ENCODE data around the gene LY6G6C. TPM values are rescaled to one million over a fixed set of nuclear protein-coding genes. Genes with fewer than 3 reads are reported as not detected.

Gene LY6G6C
- total RNA-seq, 4 donors from 2014 or later, result not detected

DNA sequence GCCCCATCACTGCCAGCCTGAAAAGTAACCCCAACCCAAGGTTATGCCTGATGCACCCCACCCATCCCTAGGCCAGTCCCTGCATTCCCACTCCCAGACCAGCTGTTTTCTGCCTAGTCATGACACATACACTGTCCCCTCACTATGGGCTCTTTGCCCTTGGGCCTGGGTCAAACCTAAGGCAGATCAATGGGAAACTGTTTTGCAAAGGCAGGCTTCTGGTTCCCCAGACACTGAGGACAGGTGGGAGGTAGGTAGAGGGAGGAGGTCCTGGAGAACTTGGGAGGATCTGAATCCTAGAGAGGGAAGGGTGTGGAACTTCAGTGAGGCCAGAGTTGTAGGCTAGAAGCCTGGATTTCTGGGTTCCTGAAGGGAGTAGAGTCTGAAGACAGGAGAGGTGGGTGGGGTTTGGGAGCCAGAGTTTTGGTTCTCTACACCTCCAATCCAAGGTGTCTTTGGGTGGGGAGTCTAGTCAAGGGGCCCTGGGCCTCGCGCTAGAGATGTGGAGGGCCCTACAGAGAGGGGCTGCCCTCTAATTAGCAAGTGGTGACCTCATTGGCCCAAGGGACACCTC is 12.8 kb upstream of the LY6G6C start:
- Histone ChIP-seq H3K36me3 (peaks cover 30 to 40% (median 37%) of the 10 kb centered on the region in 4 donors), H3K4me3 (peak overlapping the region; percentile 68 to 84 (median 76)), H3K27ac (replicated peaks in 1 of 4) (peak overlapping the region; percentile 86 to 93 (median 90)), H3K9me3 (no peaks in the 10 kb centered on the region), H3K27me3 (no peaks in the 10 kb centered on the region), H3K4me1 (peaks cover 45 to 71% (median 63%) of the 10 kb centered on the region in 4 donors)
- TF ChIP-seq, protein P1, sequence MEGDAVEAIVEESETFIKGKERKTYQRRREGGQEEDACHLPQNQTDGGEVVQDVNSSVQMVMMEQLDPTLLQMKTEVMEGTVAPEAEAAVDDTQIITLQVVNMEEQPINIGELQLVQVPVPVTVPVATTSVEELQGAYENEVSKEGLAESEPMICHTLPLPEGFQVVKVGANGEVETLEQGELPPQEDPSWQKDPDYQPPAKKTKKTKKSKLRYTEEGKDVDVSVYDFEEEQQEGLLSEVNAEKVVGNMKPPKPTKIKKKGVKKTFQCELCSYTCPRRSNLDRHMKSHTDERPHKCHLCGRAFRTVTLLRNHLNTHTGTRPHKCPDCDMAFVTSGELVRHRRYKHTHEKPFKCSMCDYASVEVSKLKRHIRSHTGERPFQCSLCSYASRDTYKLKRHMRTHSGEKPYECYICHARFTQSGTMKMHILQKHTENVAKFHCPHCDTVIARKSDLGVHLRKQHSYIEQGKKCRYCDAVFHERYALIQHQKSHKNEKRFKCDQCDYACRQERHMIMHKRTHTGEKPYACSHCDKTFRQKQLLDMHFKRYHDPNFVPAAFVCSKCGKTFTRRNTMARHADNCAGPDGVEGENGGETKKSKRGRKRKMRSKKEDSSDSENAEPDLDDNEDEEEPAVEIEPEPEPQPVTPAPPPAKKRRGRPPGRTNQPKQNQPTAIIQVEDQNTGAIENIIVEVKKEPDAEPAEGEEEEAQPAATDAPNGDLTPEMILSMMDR (IDR thresholded peaks at IDR 0.05), result no peak
- TF ChIP-seq EP300 (IDR thresholded peaks at IDR 0.05) (no peak), POLR2A (IDR thresholded peaks at IDR 0.05; ENCODE audit: low read depth) (no peak), POLR2AphosphoS5 (IDR thresholded peaks at IDR 0.05) (no peak)
- intact Hi-C loops (cut with DNase I), result loop anchor here (2.0 kb wide), 1 partner anchor 96 kb away; no protein-coding TSS in a partner anchor
- 30% methylated on average over 2 of the region's 2 CpGs for WGBS
- no peak for DNase-seq (ENCODE audit: extremely low spot score)

DNA sequence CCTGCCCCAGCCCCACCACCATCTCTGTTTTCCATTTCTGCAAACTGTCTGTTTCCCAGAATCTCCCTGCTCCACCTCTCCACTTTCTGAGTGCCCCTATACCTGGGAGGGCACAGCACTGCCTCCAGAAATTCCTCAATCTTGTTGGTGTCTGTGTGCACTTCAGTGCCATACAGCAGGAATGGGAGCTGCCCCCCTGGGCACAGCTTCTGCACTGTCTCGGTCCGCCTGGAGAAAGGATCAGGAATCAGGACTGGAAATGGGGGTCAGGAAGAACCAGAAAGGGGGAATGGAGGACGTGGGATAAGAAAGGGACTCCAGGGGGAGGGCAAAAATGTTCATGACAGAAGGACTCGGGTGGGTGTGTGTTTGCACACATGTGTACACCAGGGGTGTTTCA is 12.2 kb upstream of the LY6G6C start:
- intact Hi-C loops (cut with DNase I), result loop anchor here (2.0 kb wide), 1 partner anchor 97 kb away; no protein-coding TSS in a partner anchor
- Histone ChIP-seq H3K27me3 (no peaks in the 10 kb centered on the region), H3K4me1 (peaks cover 45 to 69% (median 63%) of the 10 kb centered on the region in 4 donors), H3K4me3 (peak overlapping the region in 2 of 4 donors; percentile 72 to 84), H3K9me3 (no peaks in the 10 kb centered on the region), H3K36me3 (peaks cover 30 to 40% (median 37%) of the 10 kb centered on the region in 4 donors), H3K27ac (replicated peaks in 1 of 4) (peak overlapping the region; percentile 86 to 93 (median 90))
- WGBS, result 74% methylated on average over 4 of the region's 4 CpGs
- no peak for DNase-seq (ENCODE audit: extremely low spot score)
- TF ChIP-seq, protein P1 (IDR thresholded peaks at IDR 0.05), result no peak
- TF ChIP-seq POLR2A (IDR thresholded peaks at IDR 0.05; ENCODE audit: low read depth) (no peak), POLR2AphosphoS5 (IDR thresholded peaks at IDR 0.05) (no peak), EP300 (IDR thresholded peaks at IDR 0.05) (no peak)

DNA sequence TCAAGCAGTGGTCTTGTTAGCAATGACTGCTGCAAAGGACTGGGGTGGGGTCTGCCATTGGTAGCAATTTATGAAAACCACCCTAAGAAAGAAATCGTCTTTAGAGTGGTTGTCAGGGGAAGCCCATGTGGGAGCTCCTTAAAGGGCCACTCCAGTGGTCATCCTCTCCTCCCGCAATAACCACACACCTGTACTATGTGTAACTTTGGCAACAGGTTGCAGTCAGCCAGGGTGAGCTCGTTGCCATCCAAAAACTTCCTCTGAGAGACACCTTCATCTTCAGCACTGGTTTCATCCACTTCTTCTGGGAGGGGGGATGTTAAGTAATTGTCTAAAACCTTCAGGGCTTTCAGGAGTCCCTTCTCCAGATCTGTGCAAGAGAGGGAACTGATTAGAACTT is 10.5 kb upstream of the LY6G6C start:
- TF ChIP-seq POLR2A (IDR thresholded peaks at IDR 0.05; ENCODE audit: low read depth) (no peak), POLR2AphosphoS5 (IDR thresholded peaks at IDR 0.05) (no peak), EP300 (IDR thresholded peaks at IDR 0.05) (no peak)
- TF ChIP-seq, protein P1 (IDR thresholded peaks at IDR 0.05), result no peak
- Histone ChIP-seq H3K27ac (replicated peaks in 1 of 4) (peak overlapping the region in 1 of 4 donors; percentile 98), H3K27me3 (no peaks in the 10 kb centered on the region), H3K36me3 (peaks cover 35 to 55% (median 49%) of the 10 kb centered on the region in 4 donors), H3K4me3 (no peak overlapping the region), H3K9me3 (no peaks in the 10 kb centered on the region), H3K4me1 (peaks cover 44 to 69% (median 65%) of the 10 kb centered on the region in 4 donors)
- no peak for DNase-seq (ENCODE audit: extremely low spot score)
- intact Hi-C loops (cut with DNase I), result no loop called here
- WGBS, result 62% methylated on average over 3 of the region's 3 CpGs

DNA sequence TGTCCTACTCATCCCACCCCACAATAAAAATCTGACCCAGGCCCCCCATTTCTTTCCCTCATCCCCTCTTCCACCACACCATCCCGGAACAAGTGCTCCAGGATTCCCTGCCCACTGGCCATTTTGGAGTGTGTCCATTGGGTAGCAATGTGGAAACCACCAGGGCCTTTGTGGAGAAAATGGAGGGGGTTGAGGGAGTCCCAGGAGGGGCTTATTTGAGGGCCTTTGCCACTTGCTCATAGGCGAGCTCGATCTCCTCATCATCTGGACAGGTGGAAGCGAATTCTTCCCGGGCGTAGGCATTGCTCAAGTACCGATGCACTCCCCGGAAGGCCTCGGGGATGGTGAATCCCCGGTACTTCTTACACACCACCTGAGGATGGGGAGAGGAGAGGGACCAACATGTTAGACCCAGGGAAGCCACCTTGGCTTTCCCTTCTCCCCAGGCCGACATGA is 9.1 kb upstream of the LY6G6C start:
- Histone ChIP-seq H3K36me3 (peaks cover 47 to 67% (median 60%) of the 10 kb centered on the region in 4 donors), H3K4me3 (peak overlapping the region; percentile 69 to 98 (median 94)), H3K27ac (replicated peaks in 1 of 4) (peak overlapping the region; percentile 93 to 99 (median 97)), H3K9me3 (no peaks in the 10 kb centered on the region), H3K27me3 (no peaks in the 10 kb centered on the region), H3K4me1 (peaks cover 38 to 69% (median 61%) of the 10 kb centered on the region in 4 donors)
- intact Hi-C loops (cut with DNase I), result no loop called here
- no peak for DNase-seq (ENCODE audit: extremely low spot score)
- TF ChIP-seq POLR2AphosphoS5 (IDR thresholded peaks at IDR 0.05) (no peak), POLR2A (IDR thresholded peaks at IDR 0.05; ENCODE audit: low read depth) (no peak)
- WGBS, result 86% methylated on average over 11 of the region's 11 CpGs

DNA sequence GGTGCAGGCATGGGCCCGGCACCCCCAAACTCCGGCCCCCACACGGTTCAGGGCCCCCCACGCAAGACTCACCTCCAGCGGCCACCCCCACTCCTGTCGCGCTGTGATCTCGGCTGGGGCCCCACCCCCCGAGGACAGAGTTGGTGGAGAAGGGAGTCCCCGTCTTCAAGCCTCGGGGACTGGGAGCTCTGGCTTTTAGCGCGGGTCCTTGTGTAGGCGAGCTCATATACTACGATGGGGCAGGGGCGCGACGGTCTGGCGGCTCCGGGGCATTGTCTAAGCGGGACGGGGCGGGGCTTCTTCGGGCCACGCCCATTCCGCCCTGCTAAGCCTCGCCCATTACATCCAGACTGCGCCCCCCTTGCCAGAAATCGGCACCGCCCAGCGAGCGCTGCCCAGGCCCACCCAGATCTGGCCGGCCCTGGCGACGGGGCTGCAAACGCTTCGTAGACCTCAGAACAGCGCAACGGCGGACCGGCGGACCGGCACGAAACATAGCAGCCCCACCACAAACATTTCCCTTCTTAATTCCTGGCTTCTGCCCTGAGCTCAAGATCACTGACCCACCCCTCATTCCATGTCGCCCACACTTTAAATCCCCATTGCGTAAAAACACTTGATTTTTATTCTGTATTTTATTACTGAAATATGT is 8.6 kb upstream of the LY6G6C start:
- WGBS, result 3% methylated on average over 19 of the region's 46 CpGs
- H3K36me3 ChIP-seq, result peaks cover 47 to 70% (median 64%) of the 10 kb centered on the region in 4 donors
- H3K4me3 ChIP-seq, result peak overlapping the region; percentile 69 to 98 (median 94)
- no peaks in the 10 kb centered on the region for H3K9me3 ChIP-seq
- DNase-seq (ENCODE audit: extremely low spot score), result peak; percentile 97
- H3K27me3 ChIP-seq, result no peaks in the 10 kb centered on the region
- peak overlapping the region; percentile 93 to 99 (median 97) for H3K27ac ChIP-seq (replicated peaks in 1 of 4)
- intact Hi-C loops (cut with DNase I), result loop anchor here (5.0 kb wide), 1 partner anchor 37 kb away; no protein-coding TSS in a partner anchor
- peaks cover 38 to 65% (median 60%) of the 10 kb centered on the region in 4 donors for H3K4me1 ChIP-seq
- TF ChIP-seq, protein P1 (IDR thresholded peaks at IDR 0.05), result peak in 1 of 3 experiments; percentile 6
- TF ChIP-seq POLR2A (IDR thresholded peaks at IDR 0.05; ENCODE audit: low read depth) (peak; percentile 25), EP300 (IDR thresholded peaks at IDR 0.05) (no peak), POLR2AphosphoS5 (IDR thresholded peaks at IDR 0.05) (peak; percentile 63 to 92)
